Left ventricle myocardium superior (tissue), 1 donor: ENCODE measurements around the gene CCDC127. TPM values are rescaled to one million over a fixed set of nuclear protein-coding genes. Genes with fewer than 3 reads are reported as not detected.

Experiments used
- ATAC-seq: fragments of 200-7000 bp; cut with Tn5 transposase; one replicate; pipeline ENCODE4 v1.9.1; 2020; ENCODE audit warnings: mild to moderate bottlenecking, moderate library complexity
- DNase-seq: peaks from one replicate; pipeline ENCODE4 v3.0.0-alpha.2; 2020
- intact Hi-C: fragments of 100-400 bp; cut with micrococcal nuclease; formaldehyde crosslinking; loops from one replicate; pipeline ENCODE4 v1.11.0; 2022
- total RNA-seq: library from RNA; stranded (reverse); fragmentation: NEBNext Ultra II Directional; extraction: Animal tissue kit (Norgen Biotek cat#: 25700); gene quantifications from one replicate; pipeline ENCODE4 v1.2.1, GENCODE V29; 2021
- donor health status: DM: no; HTN: yes; CAD: no; lungs with severe emphysema.

CCDC127 gene
- total RNA-seq, 1 donor from 2014 or later = 7.7 TPM

DNA sequence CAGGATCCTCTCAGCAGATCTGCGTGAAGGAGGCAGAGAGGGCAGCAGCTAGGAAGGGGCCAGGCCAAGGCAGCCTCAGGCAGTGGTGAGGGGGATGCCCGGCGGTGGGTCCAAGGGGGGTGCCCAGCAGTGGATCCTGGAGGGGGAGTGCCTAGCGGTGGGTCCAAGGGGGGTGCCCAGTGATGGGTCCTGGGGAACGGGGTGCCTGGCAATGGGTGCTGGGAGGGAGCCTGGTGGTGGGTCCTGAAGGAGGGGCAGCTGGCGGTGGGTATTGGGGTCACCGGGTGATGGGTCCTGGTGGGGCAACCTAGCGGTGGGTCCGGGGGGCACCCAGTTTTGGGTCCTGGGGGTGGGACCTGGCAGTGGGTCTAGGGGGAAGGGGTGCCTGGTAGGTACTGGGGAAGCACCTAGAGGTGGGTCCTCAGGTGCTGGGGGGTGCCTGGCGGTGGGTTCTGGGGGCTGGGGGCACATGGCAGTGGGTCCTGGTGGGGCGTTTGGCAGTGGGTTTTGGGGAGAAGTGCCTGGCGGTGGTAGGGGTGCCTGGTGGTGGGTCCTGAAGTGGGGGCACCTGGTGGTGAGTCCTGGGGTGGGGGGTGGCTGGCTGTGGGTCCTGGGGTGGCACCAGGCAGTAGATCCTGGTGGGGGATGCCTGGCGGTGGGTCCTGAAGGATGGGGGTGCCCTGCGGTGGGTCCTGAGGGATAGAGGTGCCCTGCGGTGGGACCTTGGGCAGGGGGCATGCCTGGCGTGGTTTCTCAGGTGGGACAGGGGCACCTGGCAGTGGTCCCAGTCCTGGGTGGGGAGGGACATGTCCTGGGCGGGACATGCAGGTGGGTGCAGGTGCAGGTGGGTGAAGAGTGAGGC, 24.8 kb downstream of the CCDC127 start:
- intact Hi-C loops = no loop called here
- no peak for ATAC-seq
- DNase-seq = peak; percentile 38

DNA sequence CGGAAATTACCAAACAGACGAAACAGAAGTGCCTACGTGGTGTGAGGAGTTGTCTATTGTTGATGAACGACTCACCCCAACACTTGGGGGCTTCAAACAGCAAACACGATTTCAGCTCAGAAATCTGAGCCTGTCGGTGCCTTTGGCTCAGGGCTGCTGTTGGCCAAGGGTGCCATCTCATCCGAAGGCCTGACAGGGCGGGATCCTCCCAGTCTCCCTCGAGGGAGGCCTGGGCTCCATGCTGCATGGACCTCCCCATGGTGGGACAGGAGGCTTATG, 25.3 kb downstream of the CCDC127 start:
- intact Hi-C loops = no loop called here
- ATAC-seq (no peak), DNase-seq (no peak)

DNA sequence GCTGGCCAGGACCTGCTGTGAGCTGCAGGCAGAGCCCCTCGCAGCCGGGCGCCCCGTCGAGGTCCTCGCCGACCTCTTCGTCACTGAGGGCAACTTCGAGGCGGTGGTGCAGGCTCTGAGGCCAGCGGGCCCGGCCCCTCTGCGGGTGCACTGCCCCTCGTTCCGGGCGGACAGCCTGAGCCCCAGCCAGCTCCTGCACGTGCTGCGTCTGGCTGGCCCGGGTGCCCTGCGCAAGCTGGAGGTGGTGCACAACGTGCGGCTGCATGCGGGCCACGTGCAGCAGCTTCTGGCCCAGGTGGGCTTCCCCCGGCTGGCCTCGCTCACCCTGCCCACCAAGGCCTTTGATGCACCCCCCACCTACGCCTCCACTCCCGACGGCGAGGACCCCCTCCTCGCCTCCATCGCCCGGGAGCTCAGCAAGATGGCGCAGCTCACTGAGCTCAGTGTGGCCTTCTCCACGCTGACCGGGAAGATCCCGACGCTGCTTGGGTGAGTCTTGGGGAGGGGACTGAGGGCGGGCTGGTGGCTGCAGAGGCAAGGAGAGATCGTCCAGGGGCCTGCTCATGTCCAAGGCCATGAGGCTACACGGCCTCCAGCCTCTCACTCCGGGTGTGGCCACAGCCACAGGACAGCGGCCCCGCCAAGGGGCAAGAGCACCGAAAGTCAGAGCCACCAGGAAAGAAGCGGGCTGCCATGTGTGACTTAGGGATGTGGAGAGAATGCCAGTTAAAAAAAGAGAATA, 25.8 kb downstream of the CCDC127 start:
- DNase-seq (peak; percentile 44), ATAC-seq (no peak)
- intact Hi-C loops = no loop called here

DNA sequence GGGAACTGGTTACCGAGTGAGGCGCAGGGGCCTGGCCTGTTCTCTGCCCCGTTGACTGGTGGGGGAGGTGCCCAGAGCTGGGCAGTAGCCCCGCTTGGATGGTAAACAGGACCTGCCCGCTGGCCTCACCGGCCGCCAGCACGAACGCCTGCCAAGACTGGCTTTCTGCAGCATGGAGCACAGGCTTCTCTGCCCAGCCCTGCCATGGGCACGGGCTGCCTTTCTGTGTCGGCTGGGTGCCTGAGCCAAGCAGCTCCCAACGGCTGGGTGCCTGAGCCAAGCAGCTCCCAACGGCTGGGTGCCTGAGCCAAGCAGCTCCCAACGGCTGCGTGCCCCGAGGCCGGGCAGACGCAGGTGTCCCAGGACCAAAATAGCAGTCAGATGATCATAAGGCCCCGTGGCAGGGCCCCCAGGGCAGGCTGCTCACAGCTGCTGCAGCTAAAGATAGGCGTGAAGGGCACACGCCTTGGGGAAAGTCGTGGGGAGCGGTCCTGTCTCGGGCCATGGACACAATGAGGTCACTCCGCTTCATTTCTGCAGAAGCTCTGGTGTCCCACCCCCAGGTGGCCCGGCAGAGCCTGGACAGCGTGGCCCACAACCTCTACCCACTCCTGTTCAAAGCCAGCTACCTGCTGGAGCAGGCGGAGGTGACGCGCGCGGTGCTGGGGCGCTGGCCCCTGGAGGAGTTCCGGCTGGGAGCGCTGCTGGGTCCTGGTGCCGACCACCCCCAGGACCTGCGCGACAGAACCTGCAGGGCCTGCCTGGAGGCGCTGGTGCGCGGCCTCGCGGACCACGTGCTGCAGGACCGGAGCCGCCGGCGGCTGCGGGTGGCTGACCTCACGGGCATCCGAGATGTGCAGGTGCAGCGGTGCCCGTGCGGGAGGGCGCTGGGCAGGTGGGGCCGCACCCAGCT, 26.7 kb downstream of the CCDC127 start, which contains the start of gene LRRC14B:
Gene LRRC14B (plus strand): TSS at position 460 of the 913 bp plus-strand sequence. CDS start 44 bp downstream, at position 504.
- peak; percentile 91 for DNase-seq
- peak; percentile 73 for ATAC-seq
- intact Hi-C loops = no loop called here

DNA sequence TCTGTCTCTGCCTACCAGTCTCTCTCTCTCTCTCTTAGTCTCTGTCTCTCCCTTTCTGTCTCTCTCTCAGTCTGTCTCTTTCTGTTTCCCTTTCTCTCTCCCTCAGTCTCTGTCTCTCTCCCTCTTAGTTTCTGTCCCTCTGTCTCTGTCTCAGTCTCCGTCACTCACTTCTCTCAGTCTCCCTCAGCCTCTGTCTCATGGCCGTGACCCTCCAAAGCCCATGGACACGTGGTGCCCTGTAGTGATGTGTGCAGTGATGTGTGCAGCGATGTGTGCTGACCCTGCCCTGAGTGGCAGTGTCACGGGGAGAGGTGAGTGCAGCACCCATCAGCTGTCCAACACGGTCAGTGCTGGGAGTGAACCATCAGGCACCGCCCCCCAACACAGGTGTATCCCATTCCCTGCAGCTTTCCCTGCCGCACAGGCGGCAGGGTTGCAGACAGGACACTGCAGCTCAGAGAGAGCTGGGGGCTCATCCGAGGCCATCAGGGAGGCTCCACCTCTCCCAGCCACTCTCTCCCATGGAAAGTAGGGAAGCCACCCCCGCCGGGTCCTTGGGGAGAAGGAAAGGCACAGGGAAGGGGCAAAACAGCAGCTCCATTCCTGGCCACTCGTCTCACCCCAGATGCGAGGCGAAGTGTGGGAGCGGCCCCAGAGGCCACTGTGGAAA, 27.5 kb downstream of the CCDC127 start:
- ATAC-seq (peak; percentile 13), DNase-seq (peak; percentile 52)
- intact Hi-C loops = no loop called here

GRCh38 chr5:189976-190365, 28.0 kb downstream of the CCDC127 start:
- DNase-seq (peak; percentile 39), ATAC-seq (no peak)
- intact Hi-C loops = no loop called here

DNA sequence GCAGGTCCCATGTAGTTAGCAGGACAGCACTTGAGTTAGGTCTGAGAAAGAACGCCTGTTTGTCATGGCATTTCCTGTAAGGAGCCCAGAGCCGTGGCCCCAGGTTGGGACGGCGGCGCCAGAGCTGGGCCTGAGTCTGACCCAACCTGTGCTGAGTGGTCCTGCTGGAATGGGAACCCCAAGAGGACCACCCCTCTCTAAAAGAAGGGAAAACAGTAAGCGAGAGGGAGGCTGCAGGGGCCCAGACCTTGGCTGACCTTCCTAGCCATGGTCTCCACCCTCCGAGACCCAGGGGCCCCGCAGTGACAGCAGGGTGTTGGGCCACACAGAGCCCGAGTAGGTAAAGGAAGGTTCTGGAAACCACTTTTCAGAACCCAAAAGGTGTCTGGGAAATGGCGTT, 28.5 kb downstream of the CCDC127 start:
- no peak for DNase-seq
- intact Hi-C loops = no loop called here
- ATAC-seq = no peak

DNA sequence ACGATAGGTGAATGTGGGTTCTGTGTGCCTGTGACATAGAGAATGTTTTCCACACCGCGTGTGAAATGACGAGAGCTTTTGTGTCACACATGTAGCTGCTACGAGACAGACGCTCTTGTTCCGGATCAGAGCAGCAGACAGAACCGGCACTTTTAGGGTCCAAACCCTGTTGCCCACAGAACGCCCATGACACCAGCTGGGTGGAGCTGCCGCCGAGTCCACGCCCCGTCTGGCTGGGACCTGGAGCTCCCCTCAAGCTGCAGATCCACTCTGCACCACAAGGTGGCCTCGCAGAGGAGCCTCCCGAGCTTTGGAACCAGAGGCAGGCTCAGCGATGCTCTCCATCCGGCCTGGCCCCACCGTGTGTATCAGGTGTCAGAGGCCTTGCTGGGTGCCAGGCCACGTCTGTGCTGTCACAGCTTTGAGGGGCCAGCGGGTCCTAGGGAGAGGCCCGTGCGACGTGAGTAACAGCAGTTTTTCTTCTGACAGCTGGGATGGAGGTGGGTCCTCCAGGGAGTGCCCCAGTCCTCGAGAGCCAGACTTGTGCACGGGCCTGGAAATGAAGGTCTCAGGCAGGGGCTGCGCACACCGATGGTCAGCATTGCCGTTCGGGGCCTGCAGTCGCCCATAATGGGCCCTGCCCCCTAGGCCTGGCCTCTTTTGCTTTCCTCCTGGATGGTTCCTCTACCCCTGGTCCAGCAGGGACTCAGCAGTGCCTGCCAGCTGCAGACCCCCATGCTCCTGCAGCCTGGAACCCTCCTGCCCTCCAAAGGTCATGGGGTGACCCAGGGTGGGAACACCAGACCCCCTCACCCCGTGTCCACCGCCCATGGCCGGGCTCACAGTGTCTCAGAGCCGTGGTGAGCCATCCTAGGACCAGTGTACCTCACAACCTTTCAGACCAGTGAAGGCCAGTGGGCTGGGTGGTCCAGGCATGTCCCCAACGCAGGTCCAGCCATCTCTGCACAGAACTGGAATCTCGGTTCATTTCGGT, 29.2 kb downstream of the CCDC127 start:
- intact Hi-C loops = no loop called here
- ATAC-seq (peak; percentile 52), DNase-seq (peak; percentile 94)

DNA sequence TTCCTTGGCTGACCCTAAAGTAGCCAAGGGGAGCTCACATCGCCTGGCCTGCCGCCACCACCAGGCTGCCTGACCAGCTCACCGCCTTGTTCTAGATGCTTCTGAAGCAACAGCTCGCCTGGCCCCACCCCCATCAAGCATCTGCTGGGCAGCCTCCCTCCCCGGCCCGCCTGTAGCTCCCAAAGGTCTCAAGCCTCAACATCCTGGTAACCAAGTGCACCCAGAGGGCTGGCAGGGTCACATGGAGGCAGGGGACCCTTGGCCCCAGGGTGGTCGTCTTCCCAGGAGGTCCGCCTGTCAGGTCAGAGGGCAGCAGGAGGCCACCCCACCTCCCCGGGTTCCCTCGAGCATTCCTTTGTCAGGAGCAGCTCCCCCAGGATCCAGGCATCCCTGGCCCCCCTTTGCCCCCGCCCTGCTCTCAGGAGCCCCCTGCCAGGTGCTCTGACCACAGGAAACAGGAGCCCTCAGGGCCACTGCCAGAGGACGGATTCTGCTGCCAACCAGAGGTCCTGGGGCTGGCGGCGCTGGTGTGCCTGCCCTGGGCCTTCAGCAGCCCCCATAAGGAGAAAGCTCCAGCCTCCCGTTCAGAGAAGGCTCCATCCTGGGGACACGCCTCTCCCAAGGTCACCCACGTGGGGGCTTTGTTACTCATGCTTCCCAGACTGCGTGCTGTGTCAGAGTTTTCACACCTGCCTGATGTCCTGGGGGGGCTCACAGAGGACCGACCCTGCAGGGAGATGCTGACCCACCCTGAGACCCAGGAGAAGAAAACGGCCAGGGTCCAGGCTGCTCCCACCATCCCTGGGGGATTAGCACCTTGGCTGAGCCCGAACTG, 30.1 kb downstream of the CCDC127 start:
- ATAC-seq (no peak), DNase-seq (peak; percentile 25)
- intact Hi-C loops = no loop called here

DNA sequence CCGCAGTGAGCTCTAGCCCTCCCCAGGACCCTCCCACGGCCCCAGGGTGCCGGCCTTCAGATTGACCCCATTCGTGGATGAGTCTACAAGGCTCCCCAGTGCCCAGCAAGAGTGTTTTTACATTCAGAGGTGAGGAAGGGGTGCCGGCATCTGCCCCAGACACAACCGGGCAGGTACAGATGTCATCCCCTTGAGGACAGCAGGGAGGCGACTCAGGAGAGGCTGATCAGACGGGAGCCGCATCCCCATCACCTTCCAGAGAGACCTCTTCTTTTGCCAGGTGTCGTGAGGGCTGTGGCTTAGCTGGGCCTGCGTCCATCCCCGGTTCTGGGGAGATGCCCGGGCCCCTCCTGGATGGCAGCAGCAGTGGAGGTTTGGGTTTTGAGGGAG, 30.9 kb downstream of the CCDC127 start:
- DNase-seq (peak; percentile 17), ATAC-seq (no peak)
- intact Hi-C loops = no loop called here

DNA sequence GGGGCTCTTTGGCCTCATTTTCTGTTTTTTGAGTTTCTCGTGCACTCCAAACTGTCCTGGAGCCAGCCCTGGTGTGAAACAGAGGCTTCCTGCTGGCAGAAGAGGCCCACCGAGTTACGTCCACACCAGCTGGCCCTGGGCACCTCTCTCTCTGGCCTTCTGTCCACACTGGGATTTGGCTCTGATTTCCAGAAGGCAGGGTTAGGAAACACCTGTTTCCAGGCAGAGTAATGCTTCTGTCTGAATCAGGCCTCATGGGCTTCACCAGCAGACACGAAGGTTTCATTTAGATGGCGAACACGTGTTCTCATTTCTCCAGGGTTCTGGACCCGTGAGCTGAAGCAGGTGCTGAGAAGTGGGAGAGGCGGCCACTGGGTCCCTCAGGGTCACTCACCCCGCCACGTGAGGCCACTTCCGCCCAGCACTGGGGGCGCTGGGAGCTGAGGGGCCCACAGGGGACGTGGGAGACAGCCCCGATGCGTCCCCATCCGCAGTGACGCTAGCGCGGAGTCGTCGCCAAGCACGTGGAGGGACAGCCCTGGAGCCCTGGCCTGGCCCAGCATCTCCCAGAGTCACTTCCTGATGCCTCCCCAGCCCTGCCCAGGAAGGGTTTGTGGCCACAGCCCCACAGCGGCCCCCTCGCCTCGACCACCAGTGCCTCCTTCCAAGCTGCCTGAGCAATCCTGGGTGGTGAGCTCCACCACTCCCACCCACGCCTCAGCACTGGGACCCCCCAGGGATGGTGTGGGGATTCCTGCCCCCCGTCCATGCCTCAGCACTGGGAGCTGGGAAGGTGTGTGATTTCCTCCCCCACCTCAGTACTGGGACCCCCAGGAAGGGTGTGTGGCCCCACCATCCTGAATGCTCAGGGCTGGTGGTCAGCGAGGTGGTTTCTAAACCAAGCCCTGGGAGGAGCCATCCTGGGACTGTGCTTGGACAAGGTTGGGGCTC, 31.6 kb downstream of the CCDC127 start:
- intact Hi-C loops = no loop called here
- DNase-seq (peak; percentile 28), ATAC-seq (no peak)

DNA sequence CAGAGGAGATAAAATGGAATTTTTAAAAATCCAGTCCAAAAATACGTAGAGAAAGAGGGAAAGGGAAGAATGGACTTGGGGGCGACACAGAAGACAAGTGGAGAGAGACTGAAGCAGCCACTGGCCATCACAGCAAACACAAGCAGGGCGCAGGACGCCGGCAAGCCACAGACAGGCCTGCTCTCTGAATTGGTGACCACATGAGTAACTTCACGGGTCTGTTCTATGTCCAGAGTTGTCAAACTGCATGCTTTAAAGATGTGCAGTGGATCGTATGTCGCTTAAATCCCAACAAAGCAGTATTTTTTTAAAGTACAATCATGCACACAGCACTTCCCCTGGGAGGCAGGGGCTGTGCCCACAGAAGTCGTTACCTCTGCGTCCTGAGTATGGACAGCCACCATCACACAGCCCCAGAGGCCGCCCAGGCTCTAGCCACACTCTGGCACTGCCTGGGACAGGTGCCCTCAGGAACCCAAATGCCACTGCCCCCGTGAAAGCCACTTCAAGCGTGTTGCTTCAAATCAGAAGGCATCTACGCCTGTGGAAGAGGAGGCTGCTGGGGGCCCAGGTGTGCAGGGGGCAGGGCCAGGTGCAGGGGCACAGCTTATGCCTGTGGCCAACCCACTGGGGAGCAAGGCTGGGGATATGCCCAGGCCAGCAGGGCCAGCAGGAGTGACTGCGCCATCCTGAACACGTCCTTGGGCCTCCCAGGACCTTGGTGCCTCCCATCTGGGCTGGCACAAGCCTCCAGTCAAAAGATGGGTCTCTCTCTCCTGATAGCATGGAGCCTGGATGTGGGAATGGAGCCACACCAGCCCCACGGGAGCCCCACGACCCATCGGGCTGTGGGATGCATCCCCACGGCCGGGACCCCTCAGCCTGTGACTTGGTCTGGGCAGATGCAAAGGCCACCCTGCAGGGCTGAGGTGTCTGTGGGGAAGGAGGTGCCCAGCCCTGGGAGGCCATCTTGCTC, 32.6 kb downstream of the CCDC127 start:
- intact Hi-C loops = no loop called here
- no peak for ATAC-seq
- peak; percentile 22 for DNase-seq

DNA sequence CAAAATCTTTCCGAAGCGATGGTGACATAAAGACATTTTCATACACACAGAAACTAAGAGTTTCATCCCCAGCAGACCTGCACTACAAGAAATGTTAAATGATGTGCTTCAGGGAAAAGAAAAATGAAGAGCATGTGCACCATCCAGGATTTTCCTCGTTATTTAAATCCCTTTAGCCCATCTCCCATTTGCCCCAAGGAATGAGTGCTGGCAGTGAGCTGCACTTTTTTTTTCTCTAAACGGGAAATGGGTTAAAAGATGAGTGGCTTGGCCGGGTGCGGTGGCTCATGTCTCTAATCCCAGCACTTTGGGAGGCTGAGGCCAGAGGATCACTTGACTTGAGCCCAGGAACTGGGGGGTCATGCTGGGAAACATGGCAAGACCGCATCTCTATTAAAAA, 33.5 kb downstream of the CCDC127 start:
- DNase-seq (no peak), ATAC-seq (no peak)
- intact Hi-C loops = no loop called here

- DNase-seq (peak; percentile 20), ATAC-seq (no peak)
- intact Hi-C loops = no loop called here
Measured at GRCh38 chr5:182126-182525, 35.8 kb downstream of the CCDC127 start.

DNA sequence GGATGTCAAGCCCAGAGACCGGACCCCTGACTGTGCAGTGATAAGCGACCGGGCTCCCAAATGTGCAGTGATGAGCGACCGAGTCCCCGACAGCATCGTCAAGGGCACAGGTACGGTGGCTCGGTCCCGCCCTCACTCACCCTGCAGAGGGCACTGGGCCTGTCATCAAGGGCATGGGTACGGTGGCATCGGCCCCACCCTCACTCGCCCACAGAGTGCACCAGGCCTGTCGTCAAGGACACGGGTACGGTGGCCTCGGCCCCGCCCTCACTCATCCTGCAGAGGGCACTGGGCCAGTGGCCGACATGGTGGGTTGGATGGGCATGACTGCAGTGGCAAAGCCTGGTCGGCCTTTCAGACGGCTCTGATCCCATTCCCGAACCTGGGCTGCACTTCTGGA, 36.4 kb downstream of the CCDC127 start:
- DNase-seq (no peak), ATAC-seq (no peak)
- intact Hi-C loops = no loop called here
